HL-60 (cell line): Measurements from ENCODE around the gene SLC6A7.

ENCODE experiments used
- GABPA ChIP-seq: IDR thresholded peaks from 2 replicates; pipeline ENCODE4 v1.6.1; 2012; ENCODE audit warnings: low read depth
- POLR2AphosphoS5 ChIP-seq: IDR thresholded peaks from 2 replicates; pipeline ENCODE4 v1.6.1; 2012; ENCODE audit warnings: low read depth
- TF ChIP-seq, protein P1 (sequence below): IDR thresholded peaks from one replicate; pipeline ENCODE4 v1.5.1; 2011; ENCODE audit warnings: low read length, control low read depth, inconsistent platforms; ENCODE audit not compliant: insufficient read depth
- TF ChIP-seq, protein P2 (sequence below): IDR thresholded peaks from 2 replicates; pipeline ENCODE4 v1.6.1; 2012; ENCODE audit warnings: low read depth; ENCODE audit not compliant: insufficient replicate concordance

DNA sequence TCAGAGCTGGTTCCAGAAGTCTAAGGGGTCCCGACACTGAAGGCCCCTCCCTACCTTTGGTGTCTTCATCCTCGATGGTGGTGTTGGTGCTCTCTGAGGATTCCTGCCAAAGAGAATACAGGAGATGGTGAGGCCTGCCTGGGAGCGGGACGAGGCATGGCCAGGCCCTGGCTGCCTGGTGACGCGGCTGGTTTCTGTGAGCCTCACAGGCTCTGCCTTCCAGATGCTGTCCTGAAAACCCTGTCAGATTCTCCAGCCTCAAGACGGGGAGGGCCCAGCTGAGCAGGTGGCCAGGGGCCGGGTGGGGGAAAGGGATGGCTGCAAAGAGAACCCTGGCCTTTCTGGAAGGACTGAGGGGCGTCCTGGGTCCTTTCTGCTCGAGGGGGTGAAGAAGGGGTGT lies 48.8 kb downstream of the SLC6A7 start:
- TF ChIP-seq, protein P1, sequence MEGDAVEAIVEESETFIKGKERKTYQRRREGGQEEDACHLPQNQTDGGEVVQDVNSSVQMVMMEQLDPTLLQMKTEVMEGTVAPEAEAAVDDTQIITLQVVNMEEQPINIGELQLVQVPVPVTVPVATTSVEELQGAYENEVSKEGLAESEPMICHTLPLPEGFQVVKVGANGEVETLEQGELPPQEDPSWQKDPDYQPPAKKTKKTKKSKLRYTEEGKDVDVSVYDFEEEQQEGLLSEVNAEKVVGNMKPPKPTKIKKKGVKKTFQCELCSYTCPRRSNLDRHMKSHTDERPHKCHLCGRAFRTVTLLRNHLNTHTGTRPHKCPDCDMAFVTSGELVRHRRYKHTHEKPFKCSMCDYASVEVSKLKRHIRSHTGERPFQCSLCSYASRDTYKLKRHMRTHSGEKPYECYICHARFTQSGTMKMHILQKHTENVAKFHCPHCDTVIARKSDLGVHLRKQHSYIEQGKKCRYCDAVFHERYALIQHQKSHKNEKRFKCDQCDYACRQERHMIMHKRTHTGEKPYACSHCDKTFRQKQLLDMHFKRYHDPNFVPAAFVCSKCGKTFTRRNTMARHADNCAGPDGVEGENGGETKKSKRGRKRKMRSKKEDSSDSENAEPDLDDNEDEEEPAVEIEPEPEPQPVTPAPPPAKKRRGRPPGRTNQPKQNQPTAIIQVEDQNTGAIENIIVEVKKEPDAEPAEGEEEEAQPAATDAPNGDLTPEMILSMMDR = no peak
- TF ChIP-seq GABPA (no peak), POLR2AphosphoS5 (no peak)
- TF ChIP-seq, protein P2, sequence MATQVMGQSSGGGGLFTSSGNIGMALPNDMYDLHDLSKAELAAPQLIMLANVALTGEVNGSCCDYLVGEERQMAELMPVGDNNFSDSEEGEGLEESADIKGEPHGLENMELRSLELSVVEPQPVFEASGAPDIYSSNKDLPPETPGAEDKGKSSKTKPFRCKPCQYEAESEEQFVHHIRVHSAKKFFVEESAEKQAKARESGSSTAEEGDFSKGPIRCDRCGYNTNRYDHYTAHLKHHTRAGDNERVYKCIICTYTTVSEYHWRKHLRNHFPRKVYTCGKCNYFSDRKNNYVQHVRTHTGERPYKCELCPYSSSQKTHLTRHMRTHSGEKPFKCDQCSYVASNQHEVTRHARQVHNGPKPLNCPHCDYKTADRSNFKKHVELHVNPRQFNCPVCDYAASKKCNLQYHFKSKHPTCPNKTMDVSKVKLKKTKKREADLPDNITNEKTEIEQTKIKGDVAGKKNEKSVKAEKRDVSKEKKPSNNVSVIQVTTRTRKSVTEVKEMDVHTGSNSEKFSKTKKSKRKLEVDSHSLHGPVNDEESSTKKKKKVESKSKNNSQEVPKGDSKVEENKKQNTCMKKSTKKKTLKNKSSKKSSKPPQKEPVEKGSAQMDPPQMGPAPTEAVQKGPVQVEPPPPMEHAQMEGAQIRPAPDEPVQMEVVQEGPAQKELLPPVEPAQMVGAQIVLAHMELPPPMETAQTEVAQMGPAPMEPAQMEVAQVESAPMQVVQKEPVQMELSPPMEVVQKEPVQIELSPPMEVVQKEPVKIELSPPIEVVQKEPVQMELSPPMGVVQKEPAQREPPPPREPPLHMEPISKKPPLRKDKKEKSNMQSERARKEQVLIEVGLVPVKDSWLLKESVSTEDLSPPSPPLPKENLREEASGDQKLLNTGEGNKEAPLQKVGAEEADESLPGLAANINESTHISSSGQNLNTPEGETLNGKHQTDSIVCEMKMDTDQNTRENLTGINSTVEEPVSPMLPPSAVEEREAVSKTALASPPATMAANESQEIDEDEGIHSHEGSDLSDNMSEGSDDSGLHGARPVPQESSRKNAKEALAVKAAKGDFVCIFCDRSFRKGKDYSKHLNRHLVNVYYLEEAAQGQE = no peak
